Thyroid gland (tissue), 4 donors: ENCODE data around the gene RRM2.
"Not testable (repeated sequence)": the region's sequence is repeated elsewhere in the genome, so short reads cannot be mapped to it uniquely, and the experiment has no call there.

Experiments
- CTCF ChIP-seq, 6 experiments: fragments of 200-600 bp in 3 of 6; fragments of 450-650 bp in 3 of 6; sonication (generic) in 3 of 6; IDR thresholded peaks; one replicate each; pipeline ENCODE4 v1.5.1; 2016 to 2019; ENCODE audit warnings: antibody characterized with exemption in 6 of 6, mild to moderate bottlenecking in 2 of 6, inconsistent platforms in 1 of 6, moderate library complexity in 1 of 6
- POLR2A ChIP-seq, 2 donors: fragments of 450-650 bp; IDR thresholded peaks; one replicate each; pipeline ENCODE4 v1.6.1; 2017; ENCODE audit warnings: antibody characterized with exemption in 2 of 2, mild to moderate bottlenecking in 2 of 2, moderate library complexity in 1 of 2

- TF ChIP-seq CTCF, POLR2A (IDR thresholded peaks at IDR 0.05): not testable (repeated sequence)
Measured at GRCh38 chr2:10104906-10105305, 17.6 kb upstream of the RRM2 start.
